ENCODE data around the gene BRCA2.

The BRCA2 gene

GRCh38 chr13:32429433-32429909, 114.2 kb downstream of the BRCA2 start:
- no peak for DNase-seq

GRCh38 chr13:32430018-32430747, 114.9 kb downstream of the BRCA2 start:
- no peak for DNase-seq

GRCh38 chr13:32431361-32431760, 116.1 kb downstream of the BRCA2 start:
- DNase-seq: no peak

- no peak for DNase-seq
These were observed 117.5 kb downstream of the BRCA2 start for GRCh38 chr13:32432856-32433255.

GRCh38 chr13:32438871-32439270, 123.6 kb downstream of the BRCA2 start:
- no peak for DNase-seq

GRCh38 chr13:32443111-32443510, 127.8 kb downstream of the BRCA2 start:
- no peak for DNase-seq

- no peak for DNase-seq
These were observed 130.2 kb downstream of the BRCA2 start for GRCh38 chr13:32445461-32445860.

- no peak for DNase-seq
These were observed 130.9 kb downstream of the BRCA2 start for GRCh38 chr13:32446220-32446619.

GRCh38 chr13:32446773-32447465, 131.6 kb downstream of the BRCA2 start:
- DNase-seq: no peak

- no peak for DNase-seq
These were observed 132.8 kb downstream of the BRCA2 start for GRCh38 chr13:32447894-32448623.

GRCh38 chr13:32448972-32449371, 133.7 kb downstream of the BRCA2 start:
- DNase-seq: no peak

Measured in left hindlimb (tissue), 1 donor.